Measurements from ENCODE around the gene SEC22C.

Gene SEC22C

DNA sequence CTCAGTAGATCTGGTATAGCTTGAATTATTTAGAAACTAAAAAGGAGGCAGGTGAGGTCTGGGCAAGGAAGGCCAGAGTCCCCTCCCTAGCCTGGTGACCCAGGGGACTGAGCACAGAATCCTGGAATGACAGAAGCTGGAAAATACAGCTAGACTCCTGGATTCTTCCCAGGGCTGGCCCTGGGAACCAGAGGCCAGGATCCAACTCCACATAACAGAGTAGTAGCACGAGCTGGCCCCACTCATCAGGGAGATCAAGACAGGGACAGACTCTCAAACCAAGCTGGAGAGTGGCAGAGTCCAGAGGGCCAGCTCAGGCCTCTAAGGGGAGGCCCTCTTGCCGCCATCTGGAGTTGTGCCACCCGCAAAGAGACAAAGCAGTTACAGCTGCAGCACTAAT lies 68.6 kb downstream of the SEC22C start:
- no peak for DNase-seq (ENCODE audit: low spot score)

DNA sequence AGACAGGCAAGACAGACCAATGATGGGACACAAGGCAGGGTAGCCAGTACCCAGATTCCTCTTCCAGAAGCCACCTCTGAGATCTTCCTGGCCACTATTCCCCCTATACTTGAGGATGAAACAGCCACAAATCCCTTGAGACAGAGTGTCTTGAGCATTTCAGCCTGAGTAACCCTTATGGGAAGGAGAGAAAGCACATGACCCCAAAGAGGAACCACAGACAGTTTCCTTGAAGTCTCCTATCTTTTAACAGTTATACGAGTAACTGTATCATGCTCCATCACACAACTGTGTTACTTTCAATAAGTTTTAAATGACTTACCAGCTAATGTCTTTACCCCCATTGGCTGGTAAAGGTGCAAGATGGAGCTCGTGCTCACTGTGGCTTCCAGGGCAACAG lies 70.0 kb downstream of the SEC22C start:
- DNase-seq (ENCODE audit: low spot score): no peak

GRCh38 chr3:42511201-42511600 lies 70.6 kb downstream of the SEC22C start:
- no peak for DNase-seq (ENCODE audit: low spot score)

- DNase-seq (ENCODE audit: low spot score): no peak
These were observed 71.4 kb downstream of the SEC22C start for GRCh38 chr3:42510325-42510724.

- DNase-seq (ENCODE audit: low spot score): no peak
These were observed 72.7 kb downstream of the SEC22C start for GRCh38 chr3:42509111-42509510.

DNA sequence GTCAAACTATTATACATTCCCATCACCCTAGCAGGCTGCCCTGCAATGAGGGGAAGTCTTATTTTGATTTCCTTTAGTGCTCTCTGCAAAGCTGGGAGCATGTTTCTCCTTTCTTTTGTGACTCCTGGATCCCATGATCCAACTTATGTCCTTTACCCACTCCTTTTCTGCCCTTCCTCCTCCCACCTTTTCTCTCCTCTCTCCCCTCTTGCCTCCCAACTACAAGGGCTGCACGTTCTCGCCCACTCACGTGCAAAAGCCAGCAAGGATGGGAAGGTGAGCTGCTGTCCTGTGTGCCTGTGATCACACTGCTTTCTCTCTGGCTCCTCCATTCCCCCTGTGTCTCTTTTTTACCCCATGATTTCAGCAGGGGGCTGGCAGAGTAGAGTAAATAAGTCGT lies 73.2 kb downstream of the SEC22C start:
- DNase-seq (ENCODE audit: low spot score): no peak

GRCh38 chr3:42507761-42508335 lies 73.9 kb downstream of the SEC22C start:
- no peak for DNase-seq (ENCODE audit: low spot score)

GRCh38 chr3:42507252-42507651 lies 74.5 kb downstream of the SEC22C start:
- no peak for DNase-seq (ENCODE audit: low spot score)

- no peak for DNase-seq (ENCODE audit: low spot score)
These were observed 75.8 kb downstream of the SEC22C start for GRCh38 chr3:42505849-42506410.

- DNase-seq (ENCODE audit: low spot score): no peak
These were observed 76.5 kb downstream of the SEC22C start for GRCh38 chr3:42505128-42505848.

- no peak for DNase-seq (ENCODE audit: low spot score)
These were observed 77.2 kb downstream of the SEC22C start for GRCh38 chr3:42504334-42505127.

- DNase-seq (ENCODE audit: low spot score): no peak
These were observed 77.8 kb downstream of the SEC22C start for GRCh38 chr3:42503957-42504333.

GRCh38 chr3:42503251-42503924 lies 78.4 kb downstream of the SEC22C start:
- no peak for DNase-seq (ENCODE audit: low spot score)

DNA sequence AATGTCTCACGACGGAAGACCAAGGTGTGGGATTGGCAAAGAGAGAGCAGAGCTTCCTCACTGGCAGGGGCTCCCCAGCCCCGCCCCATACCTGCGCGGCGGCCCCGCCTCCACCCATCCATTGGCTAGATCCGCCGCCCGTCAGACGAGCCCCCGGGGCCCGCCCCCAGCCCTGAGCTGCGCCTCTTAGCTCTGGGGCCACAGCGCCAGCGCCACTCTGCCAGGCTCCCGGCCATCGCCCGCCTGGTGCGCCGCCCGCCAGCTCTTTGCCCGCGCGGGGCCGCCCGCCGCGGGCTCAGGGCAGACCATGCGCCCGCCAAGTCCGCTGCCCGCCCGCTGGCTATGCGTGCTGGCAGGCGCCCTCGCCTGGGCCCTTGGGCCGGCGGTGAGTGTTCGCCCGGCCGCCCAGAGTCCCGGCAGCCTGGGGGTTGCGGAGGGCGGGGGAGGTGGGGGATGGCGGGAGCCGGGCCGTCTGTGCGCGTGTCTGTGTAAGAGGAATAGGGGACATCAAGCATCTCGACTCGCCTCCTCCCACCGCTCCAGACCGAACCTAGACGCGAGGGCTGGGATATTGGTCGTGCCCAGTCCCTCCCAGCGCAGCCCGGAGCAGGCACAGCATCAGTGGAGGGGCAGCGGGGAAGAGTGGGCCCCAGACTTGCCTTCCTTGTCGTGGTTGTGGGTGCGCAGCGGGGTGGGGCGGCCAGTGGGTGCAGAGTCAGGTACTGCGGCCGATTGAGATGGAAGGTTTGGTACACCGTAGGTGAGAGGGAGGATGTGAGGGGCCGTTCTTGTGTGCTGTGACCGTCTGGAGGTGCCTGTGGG lies 79.1 kb downstream of the SEC22C start, which contains the start of gene VIPR1:
TSS of gene VIPR1 (plus strand) at position 215 of the 822 bp plus-strand sequence. CDS start at position 308, 93 bp downstream.
- DNase-seq (ENCODE audit: low spot score): peak; percentile 76

DNA sequence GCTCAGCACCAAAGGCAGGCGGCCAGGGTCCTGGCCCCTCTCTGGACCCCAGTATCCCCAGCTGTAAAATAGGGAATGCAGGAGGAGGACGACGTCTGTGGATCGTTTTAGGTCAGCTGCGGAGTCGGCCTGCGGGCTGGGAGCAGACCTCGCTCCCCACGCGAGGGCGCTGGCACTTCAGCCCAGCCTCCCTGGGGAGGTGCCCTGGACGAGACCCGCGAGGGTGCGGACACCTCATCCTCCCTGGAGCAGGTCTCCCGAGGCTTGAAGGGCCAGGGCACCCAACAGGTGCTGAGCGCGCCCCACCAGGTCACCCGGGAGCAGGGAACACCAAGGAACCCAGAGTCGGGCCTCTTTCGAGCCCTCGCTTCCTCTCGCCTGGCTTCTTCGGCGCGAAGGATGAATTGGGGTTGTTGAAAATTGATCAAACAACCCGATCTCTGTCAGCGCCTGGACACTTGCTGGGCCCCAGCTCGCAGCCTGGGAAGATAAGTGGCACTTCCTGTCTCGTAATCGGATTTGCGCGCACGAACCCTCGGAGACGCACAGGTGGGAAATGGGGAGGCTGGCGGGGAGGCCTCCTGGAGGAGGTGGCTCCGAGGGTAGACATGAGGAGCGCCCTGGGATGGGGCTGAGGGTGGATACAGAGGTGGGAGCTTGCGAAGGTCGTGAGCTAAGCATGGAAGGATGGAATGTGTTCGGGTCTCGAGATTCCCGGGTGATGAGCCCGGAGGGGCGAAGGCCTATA lies 79.9 kb downstream of the SEC22C start:
- peak; percentile 47 for DNase-seq (ENCODE audit: low spot score)

- DNase-seq (ENCODE audit: low spot score): no peak
These were observed 80.5 kb downstream of the SEC22C start for GRCh38 chr3:42501321-42501680.

GRCh38 chr3:42500909-42501308 lies 80.9 kb downstream of the SEC22C start:
- DNase-seq (ENCODE audit: low spot score): no peak

DNA sequence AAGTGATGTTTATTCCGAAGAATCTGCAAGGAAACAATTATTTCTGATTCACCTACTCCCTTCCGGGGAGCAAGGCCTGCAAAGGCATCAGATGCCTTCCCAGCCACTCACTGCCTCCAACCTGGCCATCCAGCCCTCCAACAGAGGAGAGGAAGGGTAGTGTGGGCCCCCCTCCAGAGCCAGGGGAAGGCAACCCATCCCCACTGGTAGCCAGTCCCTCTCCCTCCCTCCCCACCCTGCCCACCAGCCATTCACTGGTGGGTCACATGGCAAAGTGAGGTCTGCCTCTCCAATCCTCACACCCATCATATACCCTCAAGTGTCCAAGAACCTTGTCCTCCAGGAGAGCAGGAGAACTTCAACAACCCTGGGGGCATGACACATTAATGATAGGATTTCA lies 81.7 kb downstream of the SEC22C start:
- DNase-seq (ENCODE audit: low spot score): no peak

DNA sequence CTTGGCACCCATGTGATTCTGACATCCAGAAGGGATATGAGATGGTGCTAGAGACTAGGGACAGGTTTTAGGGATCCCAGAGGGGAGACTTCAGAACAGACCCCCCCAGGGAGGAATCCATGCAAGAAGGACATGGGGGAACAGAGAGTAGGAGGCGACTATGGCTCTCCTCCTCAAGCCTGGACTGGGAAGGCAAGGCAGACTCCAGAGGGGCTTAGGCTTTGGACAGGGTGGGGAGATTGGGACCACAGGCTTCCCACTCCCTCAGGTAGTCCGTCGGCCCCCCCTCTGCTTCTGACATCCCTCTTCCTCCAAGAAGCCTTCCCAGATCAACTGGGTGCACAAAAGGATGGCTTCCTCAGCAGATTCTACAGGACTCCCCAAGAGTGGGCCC lies 82.3 kb downstream of the SEC22C start:
- no peak for DNase-seq (ENCODE audit: low spot score)

GRCh38 chr3:42498791-42499477 lies 82.8 kb downstream of the SEC22C start:
- DNase-seq (ENCODE audit: low spot score): peak; percentile 50
